ENCODE measurements around the gene CUEDC1. TPM values are rescaled to one million over a fixed set of nuclear protein-coding genes. Genes with fewer than 3 reads are reported as not detected.

Gene CUEDC1
- total and polyA plus RNA-seq, 9 of the 15 experiments (the other 6 are each of a cell fraction or from before 2014, with no cell fraction given), result 0.20 to 4.1 (median 1.6) TPM; not detected in 1

DNA sequence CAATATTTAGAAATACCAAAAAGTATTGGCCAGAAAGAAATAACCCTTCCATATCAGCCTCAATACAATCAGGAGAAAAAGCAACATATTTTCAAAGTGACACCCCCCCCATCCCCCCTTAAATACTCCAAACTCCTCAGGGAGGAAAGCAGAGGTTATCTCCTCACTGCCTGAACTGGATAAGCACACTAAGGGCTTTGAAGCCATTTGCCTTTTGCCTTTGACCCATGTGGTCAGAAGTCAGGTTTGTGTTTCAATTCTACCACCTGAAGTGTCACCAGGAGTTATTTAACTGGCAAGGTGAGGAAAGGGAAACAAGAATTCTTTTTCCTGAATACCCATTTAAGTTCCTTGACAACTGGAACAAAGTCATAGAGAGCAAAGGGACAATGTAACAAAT, 36.3 kb upstream of the CUEDC1 start:
- no TSS peak for BruUV-seq (replicated peaks)
- peak; percentile 49 for FAIRE-seq
- POLR2A ChIA-PET, result interaction anchor here (0.6 to 3.9 kb wide), 8 partner anchors 7 to 162 kb away, joined by 3 to 30 read pairs (median 4); partner anchors contain the start of gene SRSF1
- Histone ChIP-seq H2AFZ (ENCODE audit: low read depth, low read length) (no peak overlapping the region), H3K36me3 (ENCODE audit: control insufficient read depth, insufficient read depth, low read length) (no peaks in the 10 kb centered on the region), H3K4me3 (no peak overlapping the region), H4K20me1 (replicated peaks; ENCODE audit: control insufficient read depth, insufficient read depth, low read length) (no peaks in the 10 kb centered on the region; the same call in 1 of the 2 replicates), H3K9ac (ENCODE audit: insufficient read depth in 1 of 2, low read depth in 2 of 2, low read length in 2 of 2) (no peak overlapping the region), H3K27me3 (ENCODE audit: control insufficient read depth in 2 of 2, insufficient read depth in 2 of 2, low read length in 2 of 2) (no peaks in the 10 kb centered on the region), H3K9me1 (ENCODE audit: control insufficient read depth, insufficient read depth, low read length) (no peaks in the 10 kb centered on the region), H3K79me2 (ENCODE audit: control insufficient read depth, insufficient read depth, low read length) (peaks cover 12% of the 10 kb centered on the region), H3K4me2 (ENCODE audit: insufficient read depth, low read length) (no peak overlapping the region), H3K4me1 (replicated peaks in 1 of 2; ENCODE audit: control insufficient read depth in 2 of 2, insufficient read depth in 2 of 2, low read length in 2 of 2) (peaks cover 14 to 43% of the 10 kb centered on the region in 2 experiments), H3K9me3 (replicated peaks; ENCODE audit: control insufficient read depth, insufficient read depth, low read depth, low read length) (no peaks in the 10 kb centered on the region), H3K27ac (ENCODE audit: extremely low read depth, low read depth, low read length) (no peak overlapping the region)
- intact Hi-C loops (cut with micrococcal nuclease), result no loop called here
- DNase-seq (ENCODE audit: extremely low read depth in 1 of 4, low spot score in 3 of 4), result peak in 3 of 4 experiments; percentile 31 to 59 (median 50)
- in situ Hi-C loops (cut with MboI), result no loop called here
- no peak for ATAC-seq
- CTCF ChIA-PET (ENCODE audit: low intra/inter-chr PET ratio), result no interaction called here
- TF ChIP-seq ZFP1 (CRISPR knock-in tag; IDR thresholded peaks at IDR 0.05), result no peak
- no peak for TF ChIP-seq CREB1 (IDR thresholded peaks at IDR 0.05)
- TF ChIP-seq CREB1 (CRISPR knock-in tag; IDR thresholded peaks at IDR 0.05), result no peak
- TF ChIP-seq ZNF778 (CRISPR knock-in tag; IDR thresholded peaks at IDR 0.05), result no peak
- TF ChIP-seq, protein P1, sequence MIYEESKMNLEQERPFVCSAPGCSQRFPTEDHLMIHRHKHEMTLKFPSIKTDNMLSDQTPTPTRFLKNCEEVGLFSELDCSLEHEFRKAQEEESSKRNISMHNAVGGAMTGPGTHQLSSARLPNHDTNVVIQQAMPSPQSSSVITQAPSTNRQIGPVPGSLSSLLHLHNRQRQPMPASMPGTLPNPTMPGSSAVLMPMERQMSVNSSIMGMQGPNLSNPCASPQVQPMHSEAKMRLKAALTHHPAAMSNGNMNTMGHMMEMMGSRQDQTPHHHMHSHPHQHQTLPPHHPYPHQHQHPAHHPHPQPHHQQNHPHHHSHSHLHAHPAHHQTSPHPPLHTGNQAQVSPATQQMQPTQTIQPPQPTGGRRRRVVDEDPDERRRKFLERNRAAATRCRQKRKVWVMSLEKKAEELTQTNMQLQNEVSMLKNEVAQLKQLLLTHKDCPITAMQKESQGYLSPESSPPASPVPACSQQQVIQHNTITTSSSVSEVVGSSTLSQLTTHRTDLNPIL (CRISPR knock-in tag; IDR thresholded peaks at IDR 0.05), result no peak
- TF ChIP-seq NR2C2 (CRISPR knock-in tag; IDR thresholded peaks at IDR 0.05), result no peak
- peak; percentile 34 for TF ChIP-seq NR2C2 (tag; IDR thresholded peaks at IDR 0.05)
- TF ChIP-seq, protein P2, sequence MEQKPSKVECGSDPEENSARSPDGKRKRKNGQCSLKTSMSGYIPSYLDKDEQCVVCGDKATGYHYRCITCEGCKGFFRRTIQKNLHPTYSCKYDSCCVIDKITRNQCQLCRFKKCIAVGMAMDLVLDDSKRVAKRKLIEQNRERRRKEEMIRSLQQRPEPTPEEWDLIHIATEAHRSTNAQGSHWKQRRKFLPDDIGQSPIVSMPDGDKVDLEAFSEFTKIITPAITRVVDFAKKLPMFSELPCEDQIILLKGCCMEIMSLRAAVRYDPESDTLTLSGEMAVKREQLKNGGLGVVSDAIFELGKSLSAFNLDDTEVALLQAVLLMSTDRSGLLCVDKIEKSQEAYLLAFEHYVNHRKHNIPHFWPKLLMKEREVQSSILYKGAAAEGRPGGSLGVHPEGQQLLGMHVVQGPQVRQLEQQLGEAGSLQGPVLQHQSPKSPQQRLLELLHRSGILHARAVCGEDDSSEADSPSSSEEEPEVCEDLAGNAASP (IDR thresholded peaks at IDR 0.05), result no peak
- no peak for TF ChIP-seq MXI1 (IDR thresholded peaks at IDR 0.05; ENCODE audit: low read depth, low read length)
- TF ChIP-seq CSDE1 (IDR thresholded peaks at IDR 0.05), result no peak
- TF ChIP-seq ATF7 (IDR thresholded peaks at IDR 0.05), result no peak
- TF ChIP-seq TBL1XR1 (IDR thresholded peaks at IDR 0.05; ENCODE audit: low read length in 2 of 2), result no peak
- TF ChIP-seq ZNF174 (CRISPR knock-in tag; IDR thresholded peaks at IDR 0.05), result no peak
- TF ChIP-seq UBTF (IDR thresholded peaks at IDR 0.05; ENCODE audit: borderline replicate concordance in 1 of 2, low read depth in 2 of 2, low read length in 2 of 2), result no peak
- TF ChIP-seq SP1 (CRISPR knock-in tag; IDR thresholded peaks at IDR 0.05), result no peak
- no peak for TF ChIP-seq GATAD2B (IDR thresholded peaks at IDR 0.05; ENCODE audit: borderline replicate concordance)
- TF ChIP-seq, protein P3, sequence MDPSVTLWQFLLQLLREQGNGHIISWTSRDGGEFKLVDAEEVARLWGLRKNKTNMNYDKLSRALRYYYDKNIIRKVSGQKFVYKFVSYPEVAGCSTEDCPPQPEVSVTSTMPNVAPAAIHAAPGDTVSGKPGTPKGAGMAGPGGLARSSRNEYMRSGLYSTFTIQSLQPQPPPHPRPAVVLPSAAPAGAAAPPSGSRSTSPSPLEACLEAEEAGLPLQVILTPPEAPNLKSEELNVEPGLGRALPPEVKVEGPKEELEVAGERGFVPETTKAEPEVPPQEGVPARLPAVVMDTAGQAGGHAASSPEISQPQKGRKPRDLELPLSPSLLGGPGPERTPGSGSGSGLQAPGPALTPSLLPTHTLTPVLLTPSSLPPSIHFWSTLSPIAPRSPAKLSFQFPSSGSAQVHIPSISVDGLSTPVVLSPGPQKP (CRISPR knock-in tag; IDR thresholded peaks at IDR 0.05), result no peak
- no peak for TF ChIP-seq SAFB2 (IDR thresholded peaks at IDR 0.05; ENCODE audit: borderline replicate concordance, low read depth, low read length, severe bottlenecking)
- TF ChIP-seq PHB (CRISPR knock-in tag; IDR thresholded peaks at IDR 0.05), result no peak
